Measurements from ENCODE around the gene ATP2C1. TPM values are rescaled to one million over a fixed set of nuclear protein-coding genes. Genes with fewer than 3 reads are reported as not detected.

Gene ATP2C1
- total and polyA plus RNA-seq, 2 of the 4 experiments (the other 2 are of a cell fraction), result 41.4 to 50.2 TPM

- ChIA-PET POLR2A (ENCODE audit: unreplicated experiment) (no interaction called here), CTCF (interaction anchor here (0.6 kb wide), 1 partner anchor 1449 kb away, joined by 3 read pairs; no protein-coding TSS in a partner anchor)
- H2BK5ac ChIP-seq (ENCODE audit: low read depth, low read length, poor library complexity, severe bottlenecking), result no peak overlapping the region
- H3K4me2 ChIP-seq (ENCODE audit: low read depth, low read length), result no peak overlapping the region
- no peaks in the 10 kb centered on the region for H3K9me3 ChIP-seq (ENCODE audit: control insufficient read depth, insufficient read depth, low read length)
- no peak overlapping the region for H2BK20ac ChIP-seq (ENCODE audit: low read depth, low read length)
- ATAC-seq (ENCODE audit: low read depth), result no peak
- H4K5ac ChIP-seq (ENCODE audit: low read depth, low read length), result no peak overlapping the region
- peaks cover 4% of the 10 kb centered on the region; the same call in 1 of the 2 replicates for H3K4me1 ChIP-seq (ENCODE audit: control insufficient read depth, insufficient read depth, low read length)
- H4K20me1 ChIP-seq (ENCODE audit: insufficient read depth, low read length), result no peaks in the 10 kb centered on the region
- no peak overlapping the region for H3K9ac ChIP-seq (ENCODE audit: low read depth, low read length)
- H3K9me1 ChIP-seq (ENCODE audit: insufficient read depth, low read length), result no peaks in the 10 kb centered on the region
- H3K27ac ChIP-seq (ENCODE audit: insufficient read depth, low read length), result no peak overlapping the region
- no peak overlapping the region for H2AFZ ChIP-seq (replicated peaks; ENCODE audit: low read length, poor library complexity)
- dilution Hi-C loops (cut with HindIII; ENCODE audit: low sequenced_read_pairs, unreplicated experiment) (no loop called here), intact Hi-C loops (cut with micrococcal nuclease) (no loop called here), in situ Hi-C loops (cut with MboI; ENCODE audit: low sequenced_read_pairs) (no loop called here)
- no TSS peak for BruUV-seq (replicated peaks)
- no peak overlapping the region for H3K18ac ChIP-seq (ENCODE audit: low read depth, low read length)
- no peak overlapping the region for H2BK120ac ChIP-seq (ENCODE audit: low read depth, low read length)
- H2AK9ac ChIP-seq (replicated peaks; ENCODE audit: low read depth, low read length, poor library complexity), result no peak overlapping the region
- TF ChIP-seq FOS (IDR thresholded peaks at IDR 0.05; ENCODE audit: low read depth, low read length), result no peak
- no peaks in the 10 kb centered on the region for H3K27me3 ChIP-seq (ENCODE audit: control insufficient read depth, insufficient read depth, low read length)
- no peak overlapping the region for H3K14ac ChIP-seq (replicated peaks; ENCODE audit: low read depth, low read length)
- 80% methylated on average over 1 of the region's 1 CpG; no CpG with 5 or more reads in 1 of the 2 experiments for WGBS, 2 experiments (ENCODE audit: extremely low coverage in 2 of 2, insufficient read length in 1 of 2)
- no peak overlapping the region for H4K8ac ChIP-seq (ENCODE audit: low read depth in 2 of 2, low read length in 2 of 2)
- H3K56ac ChIP-seq (ENCODE audit: extremely low read depth, insufficient read depth, low read length), result no peak overlapping the region
- no peak overlapping the region for H4K91ac ChIP-seq (ENCODE audit: insufficient read depth, low read depth, low read length)
- no peak overlapping the region for H3K4ac ChIP-seq (ENCODE audit: low read depth, low read length)
- H2BK15ac ChIP-seq (ENCODE audit: low read depth, low read length), result no peak overlapping the region
- no peak overlapping the region for H3K23ac ChIP-seq (ENCODE audit: low read depth, low read length)
- H3K36me3 ChIP-seq (ENCODE audit: control insufficient read depth, insufficient read depth, low read length), result peaks cover 6% of the 10 kb centered on the region; the same call in 1 of the 2 replicates
- no peak overlapping the region for H3K4me3 ChIP-seq (ENCODE audit: insufficient read depth, low read depth, low read length)
- no peak overlapping the region for H2AK5ac ChIP-seq (ENCODE audit: low read depth, low read length)
- peaks cover 0 to 5% of the 10 kb centered on the region in 2 experiments; a peak in 1 of 4 replicates for H3K79me1 ChIP-seq (ENCODE audit: low read depth in 1 of 2, low read length in 2 of 2)
- no peak for DNase-seq
Measured at GRCh38 chr3:131004603-131005002, 110.7 kb downstream of the ATP2C1 start.

Measured in IMR-90 (cell line).